ENCODE data around the gene MSTO1.
"Not testable (repeated sequence)": the region's sequence is repeated elsewhere in the genome, so short reads cannot be mapped to it uniquely, and the experiment has no call there.

The MSTO1 gene

GRCh38 chr1:155646307-155646706 lies 36.3 kb downstream of the MSTO1 start:
- Histone ChIP-seq H3K9ac (ENCODE audit: low read depth in 1 of 2, low read length in 2 of 2) (no peak overlapping the region), H3K27me3 (ENCODE audit: control insufficient read depth in 2 of 2, insufficient read depth in 2 of 2, low read length in 2 of 2) (no peaks in the 10 kb centered on the region), H3K4me3 (ENCODE audit: low read length in 2 of 2) (no peak overlapping the region), H3K9me3 (ENCODE audit: control insufficient read depth in 2 of 2, low read length in 2 of 2) (peaks cover 3 to 4% of the 10 kb centered on the region in 2 donors), H3K27ac (ENCODE audit: low read depth in 2 of 2, low read length in 2 of 2) (no peak overlapping the region), H3K4me1 (ENCODE audit: control insufficient read depth in 2 of 2, insufficient read depth in 2 of 2, low read length in 2 of 2) (no peaks in the 10 kb centered on the region), H3K36me3 (ENCODE audit: control insufficient read depth in 2 of 2, insufficient read depth in 2 of 2, low read length in 2 of 2) (no peaks in the 10 kb centered on the region)

- no peak overlapping the region for H3K27ac ChIP-seq (ENCODE audit: low read depth in 2 of 2, low read length in 2 of 2)
- H3K4me3 ChIP-seq (ENCODE audit: low read length in 2 of 2): no peak overlapping the region
These were observed 38.5 kb downstream of the MSTO1 start for GRCh38 chr1:155648207-155649147.

GRCh38 chr1:155649676-155650075 lies 39.7 kb downstream of the MSTO1 start:
- H3K9me3 ChIP-seq (ENCODE audit: control insufficient read depth in 2 of 2, low read length in 2 of 2): no peaks in the 10 kb centered on the region
- H3K36me3 ChIP-seq (ENCODE audit: control insufficient read depth in 2 of 2, insufficient read depth in 2 of 2, low read length in 2 of 2): no peaks in the 10 kb centered on the region
- H3K27me3 ChIP-seq (ENCODE audit: control insufficient read depth in 2 of 2, insufficient read depth in 2 of 2, low read length in 2 of 2): no peaks in the 10 kb centered on the region
- H3K9ac ChIP-seq (ENCODE audit: low read depth in 1 of 2, low read length in 2 of 2): no peak overlapping the region
- H3K4me1 ChIP-seq (ENCODE audit: control insufficient read depth in 2 of 2, insufficient read depth in 2 of 2, low read length in 2 of 2): no peaks in the 10 kb centered on the region
- H3K4me3 ChIP-seq (ENCODE audit: low read length in 2 of 2): no peak overlapping the region
- no peak overlapping the region for H3K27ac ChIP-seq (ENCODE audit: low read depth in 2 of 2, low read length in 2 of 2)

More at GRCh38 chr1:155648207-155649147, 38.5 kb downstream of the MSTO1 start:
- no peaks in the 10 kb centered on the region for H3K4me1 ChIP-seq (ENCODE audit: control insufficient read depth in 2 of 2, insufficient read depth in 2 of 2, low read length in 2 of 2)
- H3K27me3 ChIP-seq (ENCODE audit: control insufficient read depth in 2 of 2, insufficient read depth in 2 of 2, low read length in 2 of 2): no peaks in the 10 kb centered on the region
- H3K9ac ChIP-seq (ENCODE audit: low read depth in 1 of 2, low read length in 2 of 2): no peak overlapping the region
- peaks cover 0 to 1% of the 10 kb centered on the region in 2 donors for H3K9me3 ChIP-seq (ENCODE audit: control insufficient read depth in 2 of 2, low read length in 2 of 2)
- no peaks in the 10 kb centered on the region for H3K36me3 ChIP-seq (ENCODE audit: control insufficient read depth in 2 of 2, insufficient read depth in 2 of 2, low read length in 2 of 2)

GRCh38 chr1:155650231-155650757 lies 40.3 kb downstream of the MSTO1 start:
- H3K9me3 ChIP-seq (ENCODE audit: control insufficient read depth in 2 of 2, low read length in 2 of 2): no peaks in the 10 kb centered on the region
- H3K36me3 ChIP-seq (ENCODE audit: control insufficient read depth in 2 of 2, insufficient read depth in 2 of 2, low read length in 2 of 2): no peaks in the 10 kb centered on the region
- H3K27ac ChIP-seq (ENCODE audit: low read depth in 2 of 2, low read length in 2 of 2): no peak overlapping the region
- no peaks in the 10 kb centered on the region for H3K4me1 ChIP-seq (ENCODE audit: control insufficient read depth in 2 of 2, insufficient read depth in 2 of 2, low read length in 2 of 2)
- H3K27me3 ChIP-seq (ENCODE audit: control insufficient read depth in 2 of 2, insufficient read depth in 2 of 2, low read length in 2 of 2): no peaks in the 10 kb centered on the region
- H3K9ac ChIP-seq (ENCODE audit: low read depth in 1 of 2, low read length in 2 of 2): no peak overlapping the region
- no peak overlapping the region for H3K4me3 ChIP-seq (ENCODE audit: low read length in 2 of 2)

- no peaks in the 10 kb centered on the region for H3K9me3 ChIP-seq (ENCODE audit: control insufficient read depth in 2 of 2, low read length in 2 of 2)
These were observed 42.0 kb downstream of the MSTO1 start for GRCh38 chr1:155651861-155652661.

GRCh38 chr1:155652951-155653350 lies 42.9 kb downstream of the MSTO1 start:
- Histone ChIP-seq H3K9me3 (ENCODE audit: control insufficient read depth in 2 of 2, low read length in 2 of 2) (no peaks in the 10 kb centered on the region), H3K4me3 (ENCODE audit: low read length in 2 of 2) (no peak overlapping the region), H3K27ac (ENCODE audit: low read depth in 2 of 2, low read length in 2 of 2) (no peak overlapping the region), H3K36me3 (ENCODE audit: control insufficient read depth in 2 of 2, insufficient read depth in 2 of 2, low read length in 2 of 2) (no peaks in the 10 kb centered on the region), H3K27me3 (ENCODE audit: control insufficient read depth in 2 of 2, insufficient read depth in 2 of 2, low read length in 2 of 2) (no peaks in the 10 kb centered on the region), H3K4me1 (ENCODE audit: control insufficient read depth in 2 of 2, insufficient read depth in 2 of 2, low read length in 2 of 2) (no peaks in the 10 kb centered on the region), H3K9ac (ENCODE audit: low read depth in 1 of 2, low read length in 2 of 2) (no peak overlapping the region)

More at GRCh38 chr1:155651861-155652661, 42.0 kb downstream of the MSTO1 start:
- Histone ChIP-seq H3K27me3 (ENCODE audit: control insufficient read depth in 2 of 2, insufficient read depth in 2 of 2, low read length in 2 of 2) (no peaks in the 10 kb centered on the region), H3K4me3 (ENCODE audit: low read length in 2 of 2) (no peak overlapping the region), H3K9ac (ENCODE audit: low read depth in 1 of 2, low read length in 2 of 2) (no peak overlapping the region), H3K4me1 (ENCODE audit: control insufficient read depth in 2 of 2, insufficient read depth in 2 of 2, low read length in 2 of 2) (no peaks in the 10 kb centered on the region), H3K36me3 (ENCODE audit: control insufficient read depth in 2 of 2, insufficient read depth in 2 of 2, low read length in 2 of 2) (no peaks in the 10 kb centered on the region), H3K27ac (ENCODE audit: low read depth in 2 of 2, low read length in 2 of 2) (no peak overlapping the region)

GRCh38 chr1:155657463-155657862 lies 47.4 kb downstream of the MSTO1 start:
- H3K4me3 ChIP-seq (ENCODE audit: low read length in 2 of 2): no peak overlapping the region
- H3K36me3 ChIP-seq (ENCODE audit: control insufficient read depth in 2 of 2, insufficient read depth in 2 of 2, low read length in 2 of 2): peaks cover 20 to 30% of the 10 kb centered on the region in 2 donors
- H3K9me3 ChIP-seq (ENCODE audit: control insufficient read depth in 2 of 2, low read length in 2 of 2): no peaks in the 10 kb centered on the region
- H3K4me1 ChIP-seq (ENCODE audit: control insufficient read depth in 2 of 2, insufficient read depth in 2 of 2, low read length in 2 of 2): no peaks in the 10 kb centered on the region
- H3K9ac ChIP-seq (ENCODE audit: low read depth in 1 of 2, low read length in 2 of 2): no peak overlapping the region
- H3K27me3 ChIP-seq (ENCODE audit: control insufficient read depth in 2 of 2, insufficient read depth in 2 of 2, low read length in 2 of 2): no peaks in the 10 kb centered on the region
- H3K27ac ChIP-seq (ENCODE audit: low read depth in 2 of 2, low read length in 2 of 2): no peak overlapping the region

GRCh38 chr1:155661239-155661638 lies 51.2 kb downstream of the MSTO1 start:
- H3K36me3 ChIP-seq (ENCODE audit: control insufficient read depth in 2 of 2, insufficient read depth in 2 of 2, low read length in 2 of 2): peaks cover 42 to 51% of the 10 kb centered on the region in 2 donors

More at GRCh38 chr1:155661239-155661638, 51.2 kb downstream of the MSTO1 start:
- not testable (repeated sequence) for H3K4me3 ChIP-seq (ENCODE audit: low read length in 2 of 2); H3K9me3 ChIP-seq (ENCODE audit: control insufficient read depth in 2 of 2, low read length in 2 of 2); H3K9ac ChIP-seq (ENCODE audit: low read depth in 1 of 2, low read length in 2 of 2); H3K27ac ChIP-seq (ENCODE audit: low read depth in 2 of 2, low read length in 2 of 2); H3K27me3 ChIP-seq (ENCODE audit: control insufficient read depth in 2 of 2, insufficient read depth in 2 of 2, low read length in 2 of 2); H3K4me1 ChIP-seq (ENCODE audit: control insufficient read depth in 2 of 2, insufficient read depth in 2 of 2, low read length in 2 of 2)

Data from mucosa of rectum (tissue), 2 donors.